T-helper 1 cell treated with Interleukin-12 subunit alpha and Interleukin-12 subunit beta and Interleukin-4 antibody, amounts not matched to agents 30 μg/mL and 1 μg/mL, for 36 hours (primary cell): Measurements from ENCODE around the gene ABHD12.

Experiments used
- H3K27ac Mint-ChIP-seq: one replicate; pipeline ENCODE4 v1.8.0; 2021; ENCODE audit warnings: mild to moderate bottlenecking, mixed read lengths
- H3K27me3 Mint-ChIP-seq: one replicate; pipeline ENCODE4 v1.8.0; 2021; ENCODE audit warnings: low read depth, mixed read lengths
- H3K36me3 Mint-ChIP-seq: one replicate; pipeline ENCODE4 v1.8.0; 2021; ENCODE audit warnings: low read depth, mixed read lengths
- H3K4me1 Mint-ChIP-seq: one replicate; pipeline ENCODE4 v1.8.0; 2021; ENCODE audit warnings: low read depth, mixed read lengths
- H3K4me3 Mint-ChIP-seq: one replicate; pipeline ENCODE4 v1.8.0; 2021; ENCODE audit warnings: mild to moderate bottlenecking, moderate library complexity, mixed read lengths
- H3K9me3 Mint-ChIP-seq: one replicate; pipeline ENCODE4 v1.8.0; 2021; ENCODE audit warnings: mixed read lengths

Gene ABHD12

GRCh38 chr20:25327521-25328235 lies 63.0 kb downstream of the ABHD12 start:
- H3K27ac Mint-ChIP-seq = no peak overlapping the region
- H3K4me1 Mint-ChIP-seq = peaks cover 16% of the 10 kb centered on the region
- no peaks in the 10 kb centered on the region for H3K27me3 Mint-ChIP-seq
- no peak overlapping the region for H3K4me3 Mint-ChIP-seq
- H3K36me3 Mint-ChIP-seq = peaks cover 9% of the 10 kb centered on the region
- no peaks in the 10 kb centered on the region for H3K9me3 Mint-ChIP-seq

GRCh38 chr20:25325997-25326396 lies 64.6 kb downstream of the ABHD12 start:
- H3K36me3 Mint-ChIP-seq = peaks cover 7% of the 10 kb centered on the region
- no peak overlapping the region for H3K27ac Mint-ChIP-seq
- no peak overlapping the region for H3K4me3 Mint-ChIP-seq
- no peaks in the 10 kb centered on the region for H3K9me3 Mint-ChIP-seq
- peaks cover 22% of the 10 kb centered on the region for H3K4me1 Mint-ChIP-seq
- no peaks in the 10 kb centered on the region for H3K27me3 Mint-ChIP-seq

- Mint-ChIP-seq H3K27ac (no peak overlapping the region), H3K27me3 (no peaks in the 10 kb centered on the region), H3K4me1 (peaks cover 18% of the 10 kb centered on the region), H3K36me3 (peaks cover 7% of the 10 kb centered on the region), H3K4me3 (no peak overlapping the region), H3K9me3 (no peaks in the 10 kb centered on the region)
These were observed 65.6 kb downstream of the ABHD12 start for GRCh38 chr20:25325073-25325472.

- Mint-ChIP-seq H3K4me3 (no peak overlapping the region), H3K27ac (no peak overlapping the region)
These were observed 66.2 kb downstream of the ABHD12 start for GRCh38 chr20:25324412-25324811.

GRCh38 chr20:25323496-25324246 lies 67.0 kb downstream of the ABHD12 start:
- H3K27ac Mint-ChIP-seq = no peak overlapping the region
- no peaks in the 10 kb centered on the region for H3K27me3 Mint-ChIP-seq
- peaks cover 11% of the 10 kb centered on the region for H3K4me1 Mint-ChIP-seq
- H3K9me3 Mint-ChIP-seq = no peaks in the 10 kb centered on the region
- H3K4me3 Mint-ChIP-seq = no peak overlapping the region
- peaks cover 3% of the 10 kb centered on the region for H3K36me3 Mint-ChIP-seq

More at GRCh38 chr20:25324412-25324811, 66.2 kb downstream of the ABHD12 start:
- peaks cover 13% of the 10 kb centered on the region for H3K4me1 Mint-ChIP-seq
- H3K9me3 Mint-ChIP-seq = no peaks in the 10 kb centered on the region
- peaks cover 3% of the 10 kb centered on the region for H3K36me3 Mint-ChIP-seq
- H3K27me3 Mint-ChIP-seq = no peaks in the 10 kb centered on the region

- H3K4me3 Mint-ChIP-seq = no peak overlapping the region
- no peaks in the 10 kb centered on the region for H3K9me3 Mint-ChIP-seq
- H3K36me3 Mint-ChIP-seq = peaks cover 3% of the 10 kb centered on the region
- H3K4me1 Mint-ChIP-seq = peaks cover 11% of the 10 kb centered on the region
- peak overlapping the region; percentile 45 for H3K27ac Mint-ChIP-seq
- no peaks in the 10 kb centered on the region for H3K27me3 Mint-ChIP-seq
These were observed 68.6 kb downstream of the ABHD12 start for GRCh38 chr20:25321991-25322390.

GRCh38 chr20:25321262-25321831 lies 69.3 kb downstream of the ABHD12 start:
- Mint-ChIP-seq H3K4me1 (peaks cover 11% of the 10 kb centered on the region), H3K4me3 (no peak overlapping the region), H3K9me3 (no peaks in the 10 kb centered on the region), H3K27ac (peak overlapping the region; percentile 45), H3K27me3 (no peaks in the 10 kb centered on the region), H3K36me3 (peaks cover 3% of the 10 kb centered on the region)

- Mint-ChIP-seq H3K27me3 (no peaks in the 10 kb centered on the region), H3K9me3 (no peaks in the 10 kb centered on the region), H3K36me3 (peaks cover 3% of the 10 kb centered on the region), H3K27ac (no peak overlapping the region), H3K4me3 (no peak overlapping the region), H3K4me1 (peaks cover 18% of the 10 kb centered on the region)
These were observed 70.4 kb downstream of the ABHD12 start for GRCh38 chr20:25320035-25320800.

- Mint-ChIP-seq H3K4me3 (no peak overlapping the region), H3K27ac (no peak overlapping the region), H3K4me1 (peaks cover 21% of the 10 kb centered on the region), H3K9me3 (no peaks in the 10 kb centered on the region), H3K36me3 (peaks cover 3% of the 10 kb centered on the region), H3K27me3 (no peaks in the 10 kb centered on the region)
These were observed 71.2 kb downstream of the ABHD12 start for GRCh38 chr20:25319241-25320034.

- no peaks in the 10 kb centered on the region for H3K9me3 Mint-ChIP-seq
- no peaks in the 10 kb centered on the region for H3K27me3 Mint-ChIP-seq
- peaks cover 26% of the 10 kb centered on the region for H3K4me1 Mint-ChIP-seq
- peaks cover 3% of the 10 kb centered on the region for H3K36me3 Mint-ChIP-seq
- H3K4me3 Mint-ChIP-seq = no peak overlapping the region
- H3K27ac Mint-ChIP-seq = no peak overlapping the region
These were observed 72.0 kb downstream of the ABHD12 start for GRCh38 chr20:25318471-25319240.

- Mint-ChIP-seq H3K27ac (no peak overlapping the region), H3K36me3 (peaks cover 1% of the 10 kb centered on the region), H3K27me3 (no peaks in the 10 kb centered on the region), H3K4me3 (no peak overlapping the region), H3K4me1 (peaks cover 23% of the 10 kb centered on the region), H3K9me3 (no peaks in the 10 kb centered on the region)
These were observed 73.1 kb downstream of the ABHD12 start for GRCh38 chr20:25317351-25318075.

GRCh38 chr20:25316506-25317190 lies 74.0 kb downstream of the ABHD12 start:
- peaks cover 1% of the 10 kb centered on the region for H3K36me3 Mint-ChIP-seq
- H3K27me3 Mint-ChIP-seq = no peaks in the 10 kb centered on the region
- no peak overlapping the region for H3K27ac Mint-ChIP-seq
- no peak overlapping the region for H3K4me3 Mint-ChIP-seq
- H3K4me1 Mint-ChIP-seq = peaks cover 23% of the 10 kb centered on the region
- no peaks in the 10 kb centered on the region for H3K9me3 Mint-ChIP-seq
